Loucy (cell line): Measurements from ENCODE around the gene VPS13D.

Experiments
- H2AFZ ChIP-seq: fragments of 200-600 bp; sonication (generic); 2 replicates; pipeline ENCODE4 v1.6.0; 2016; ENCODE audit warnings: antibody characterized with exemption, mild to moderate bottlenecking, low read length, moderate library complexity
- H3F3A ChIP-seq: fragments of 200-600 bp; 2 replicates; pipeline ENCODE4 v1.6.0; 2016; ENCODE audit warnings: antibody characterized with exemption, low read depth, mild to moderate bottlenecking
- H3K27me3 ChIP-seq: fragments of 200-600 bp; sonication (generic); 2 replicates; pipeline ENCODE4 v1.6.1; 2014; ENCODE audit warnings: low read length, mild to moderate bottlenecking; ENCODE audit not compliant: insufficient read depth, poor library complexity, severe bottlenecking
- H3K36me3 ChIP-seq: fragments of 200-600 bp; sonication (generic); 2 replicates; pipeline ENCODE4 v1.6.1; 2016; ENCODE audit warnings: low read length; ENCODE audit not compliant: insufficient read depth
- H3K4me1 ChIP-seq: fragments of 200-600 bp; sonication (generic); 2 replicates; pipeline ENCODE4 v1.5.1; 2014; ENCODE audit warnings: low read length, mild to moderate bottlenecking; ENCODE audit not compliant: insufficient read depth, poor library complexity, severe bottlenecking
- H3K4me2 ChIP-seq: fragments of 200-600 bp; sonication (generic); 2 replicates; pipeline ENCODE4 v1.6.0; 2014; ENCODE audit warnings: antibody characterized with exemption, low read length, low read depth, mild to moderate bottlenecking; ENCODE audit not compliant: poor library complexity, severe bottlenecking
- H3K4me3 ChIP-seq: fragments of 200-600 bp; sonication (generic); 2 replicates; pipeline ENCODE4 v1.5.1; 2014; ENCODE audit warnings: low read length, mild to moderate bottlenecking, mixed read lengths; ENCODE audit not compliant: poor library complexity, severe bottlenecking
- H3K79me2 ChIP-seq: fragments of 200-600 bp; sonication (generic); 2 replicates; pipeline ENCODE4 v1.6.1; 2014; ENCODE audit warnings: low read length; ENCODE audit not compliant: insufficient read depth
- H3K9ac ChIP-seq: fragments of 200-600 bp; sonication (generic); 2 replicates; pipeline ENCODE4 v1.6.0; 2014; ENCODE audit warnings: mild to moderate bottlenecking, low read depth, low read length, moderate library complexity; ENCODE audit not compliant: poor library complexity, severe bottlenecking
- H3K9me2 ChIP-seq: fragments of 200-600 bp; sonication (generic); replicated peaks from 2 replicates; pipeline ENCODE4 v1.6.1; 2016; ENCODE audit warnings: low read depth, low read length, mixed read lengths
- H3K9me3 ChIP-seq: fragments of 200-600 bp; sonication (generic); 2 replicates; pipeline ENCODE4 v1.6.1; 2014; ENCODE audit warnings: mild to moderate bottlenecking, antibody characterized with exemption, low read length, low read depth; ENCODE audit not compliant: insufficient read depth
- H4K20me1 ChIP-seq: fragments of 200-600 bp; sonication (generic); 2 replicates; pipeline ENCODE4 v1.6.0; 2014; ENCODE audit warnings: antibody characterized with exemption, low read length, mild to moderate bottlenecking; ENCODE audit not compliant: insufficient read depth, poor library complexity, severe bottlenecking
- CTCF ChIP-seq: fragments of 200-600 bp; sonication (generic); conservative IDR thresholded peaks from 2 replicates; pipeline ENCODE4 v1.5.1; 2014; ENCODE audit warnings: mild to moderate bottlenecking, antibody characterized with exemption, low read length
- EZH2phosphoT487 ChIP-seq: fragments of 200-600 bp; IDR thresholded peaks from 2 replicates; pipeline ENCODE4 v1.6.1; 2018; ENCODE audit warnings: antibody characterized with exemption, mild to moderate bottlenecking, moderate library complexity, borderline replicate concordance

Gene VPS13D

DNA sequence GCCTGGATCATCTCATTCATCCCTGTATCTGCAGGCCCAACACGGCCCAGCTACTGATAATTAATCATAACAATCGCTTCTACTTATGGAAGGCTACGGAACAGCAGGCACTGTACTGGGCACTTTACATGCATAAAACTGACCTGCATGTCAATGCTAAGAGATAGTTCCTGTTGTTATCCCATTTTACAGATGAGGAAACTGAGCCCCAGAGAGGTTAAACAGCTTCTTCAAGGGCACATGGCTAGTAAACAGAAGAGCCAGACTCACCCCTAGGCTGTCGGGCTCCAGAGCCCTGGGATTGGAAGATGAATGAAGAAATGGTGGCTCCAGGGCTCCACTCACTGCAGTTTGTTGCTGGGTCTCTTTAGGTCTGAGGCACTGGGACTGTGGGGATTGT is 27.3 kb upstream of the VPS13D start:
- no peak overlapping the region for H3K9ac ChIP-seq
- H3F3A ChIP-seq = no peaks in the 10 kb centered on the region
- no peak overlapping the region for H3K4me3 ChIP-seq
- no peaks in the 10 kb centered on the region for H3K4me1 ChIP-seq
- H3K79me2 ChIP-seq = no peaks in the 10 kb centered on the region
- no peak overlapping the region for H3K4me2 ChIP-seq
- no peak for TF ChIP-seq EZH2phosphoT487
- no peak for TF ChIP-seq CTCF
- no peaks in the 10 kb centered on the region for H3K9me2 ChIP-seq
- H3K9me3 ChIP-seq = no peaks in the 10 kb centered on the region
- H3K27me3 ChIP-seq = no peaks in the 10 kb centered on the region
- H3K36me3 ChIP-seq = peaks cover 33% of the 10 kb centered on the region; the same call in 1 of the 2 replicates
- H2AFZ ChIP-seq = no peak overlapping the region
- no peaks in the 10 kb centered on the region for H4K20me1 ChIP-seq

DNA sequence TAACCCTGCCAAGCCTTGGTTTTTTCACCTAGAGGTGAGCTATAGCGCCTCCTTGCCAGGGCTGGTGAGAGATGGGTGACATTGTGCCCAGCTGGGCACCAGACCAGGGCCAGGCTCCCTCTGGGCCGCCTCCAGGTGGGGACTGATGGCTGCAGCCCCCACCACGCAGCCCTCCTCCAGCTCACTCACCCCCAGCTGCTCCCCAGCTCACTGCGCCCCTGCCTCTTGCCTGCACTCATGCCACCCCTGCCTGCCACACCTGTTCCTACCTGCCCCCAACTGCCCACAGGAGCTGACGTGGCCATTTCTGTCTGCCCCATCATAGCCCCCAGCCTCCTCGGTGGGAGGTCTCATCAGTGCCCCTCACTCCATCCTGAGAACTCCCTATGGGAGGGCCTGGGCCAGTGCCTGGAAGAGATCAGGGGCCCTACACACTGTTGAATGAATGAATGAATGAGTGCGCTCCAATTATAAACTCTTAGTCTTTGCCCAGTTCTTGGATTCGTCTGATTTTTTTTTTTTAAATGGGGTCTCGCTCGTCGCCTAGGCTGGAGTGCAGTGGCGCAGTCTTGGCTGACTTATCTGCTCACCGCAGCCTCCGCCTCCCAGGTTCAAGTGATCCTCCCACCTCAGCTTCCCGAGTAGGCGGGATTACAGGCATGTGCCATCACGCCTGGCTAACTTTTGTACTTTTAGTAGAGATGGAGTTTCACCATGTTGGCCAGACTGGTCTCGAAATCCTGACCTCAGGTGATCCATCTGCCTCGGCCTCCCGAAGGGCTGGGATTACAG is 26.4 kb upstream of the VPS13D start:
- H3K27me3 ChIP-seq = no peaks in the 10 kb centered on the region
- H3K9me3 ChIP-seq = no peaks in the 10 kb centered on the region
- no peak overlapping the region for H3K9ac ChIP-seq
- H3K79me2 ChIP-seq = no peaks in the 10 kb centered on the region
- H4K20me1 ChIP-seq = no peaks in the 10 kb centered on the region
- no peaks in the 10 kb centered on the region for H3K9me2 ChIP-seq
- peaks cover 28% of the 10 kb centered on the region; the same call in 1 of the 2 replicates for H3K36me3 ChIP-seq
- H3K4me1 ChIP-seq = no peaks in the 10 kb centered on the region
- no peak overlapping the region for H3K4me3 ChIP-seq
- H3F3A ChIP-seq = no peaks in the 10 kb centered on the region
- H2AFZ ChIP-seq = no peak overlapping the region
- H3K4me2 ChIP-seq = no peak overlapping the region
- TF ChIP-seq CTCF (no peak; the same call in 1 of the 2 replicates), EZH2phosphoT487 (no peak)

DNA sequence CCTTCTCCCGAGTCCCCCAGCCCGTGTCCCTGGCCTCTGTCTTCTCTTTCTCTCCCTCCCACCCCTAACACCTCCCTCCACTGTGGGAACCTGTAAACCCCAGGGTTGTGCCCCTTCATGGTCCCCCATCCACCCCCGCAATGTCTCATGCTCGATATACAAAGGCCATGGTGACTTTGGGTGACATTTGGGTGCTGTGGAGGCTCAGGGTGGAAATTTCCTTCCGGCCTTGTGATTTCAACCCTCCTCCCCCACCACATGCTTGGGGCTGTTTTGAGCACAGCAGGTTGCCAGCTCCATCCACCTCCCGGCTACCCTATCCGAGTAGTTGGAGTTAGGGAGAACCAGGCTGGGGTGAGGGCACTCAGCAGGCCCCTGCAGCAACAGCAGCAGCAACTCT is 25.7 kb upstream of the VPS13D start:
- Histone ChIP-seq H3K36me3 (peaks cover 28% of the 10 kb centered on the region; the same call in 1 of the 2 replicates), H2AFZ (no peak overlapping the region), H3F3A (no peaks in the 10 kb centered on the region), H3K9me3 (no peaks in the 10 kb centered on the region), H4K20me1 (no peaks in the 10 kb centered on the region), H3K4me2 (no peak overlapping the region), H3K4me3 (no peak overlapping the region), H3K9me2 (no peaks in the 10 kb centered on the region), H3K27me3 (no peaks in the 10 kb centered on the region), H3K9ac (no peak overlapping the region), H3K4me1 (peaks cover 2% of the 10 kb centered on the region), H3K79me2 (no peaks in the 10 kb centered on the region)
- TF ChIP-seq CTCF = no peak
- no peak for TF ChIP-seq EZH2phosphoT487
